ENCODE measurements around the gene SLCO2A1.

Gene SLCO2A1

GRCh38 chr3:134060561-134061385, 31.0 kb upstream of the SLCO2A1 start:
- no peak for DNase-seq

- no peak for DNase-seq
These were observed 30.2 kb upstream of the SLCO2A1 start for GRCh38 chr3:134059671-134060560.

- no peak for DNase-seq
These were observed 29.4 kb upstream of the SLCO2A1 start for GRCh38 chr3:134059035-134059601.

- DNase-seq, result no peak
These were observed 28.0 kb upstream of the SLCO2A1 start for GRCh38 chr3:134057654-134058110.

GRCh38 chr3:134057006-134057653, 27.4 kb upstream of the SLCO2A1 start:
- no peak for DNase-seq

- no peak for DNase-seq
These were observed 26.8 kb upstream of the SLCO2A1 start for GRCh38 chr3:134056464-134056891.

- no peak for DNase-seq
These were observed 25.9 kb upstream of the SLCO2A1 start for GRCh38 chr3:134055661-134056060.

- DNase-seq, result no peak
These were observed 25.2 kb upstream of the SLCO2A1 start for GRCh38 chr3:134054881-134055280.

GRCh38 chr3:134054231-134054630, 24.5 kb upstream of the SLCO2A1 start:
- no peak for DNase-seq

- DNase-seq, result no peak
These were observed 22.6 kb upstream of the SLCO2A1 start for GRCh38 chr3:134052370-134052769.

GRCh38 chr3:134049676-134050075, 20.0 kb upstream of the SLCO2A1 start:
- DNase-seq, result no peak

GRCh38 chr3:134048278-134048996, 18.7 kb upstream of the SLCO2A1 start:
- no peak for DNase-seq

- no peak for DNase-seq
These were observed 14.7 kb upstream of the SLCO2A1 start for GRCh38 chr3:134044459-134044858.

- no peak for DNase-seq
These were observed 10.3 kb upstream of the SLCO2A1 start for GRCh38 chr3:134040066-134040465.

GRCh38 chr3:134039161-134039862, 9.6 kb upstream of the SLCO2A1 start:
- DNase-seq, result no peak

GRCh38 chr3:134038716-134039115, 9.0 kb upstream of the SLCO2A1 start:
- no peak for DNase-seq

GRCh38 chr3:134038071-134038491, 8.4 kb upstream of the SLCO2A1 start:
- DNase-seq, result no peak

- DNase-seq, result no peak
These were observed 7.4 kb upstream of the SLCO2A1 start for GRCh38 chr3:134037168-134037567.

GRCh38 chr3:134036291-134036690, 6.6 kb upstream of the SLCO2A1 start:
- no peak for DNase-seq

GRCh38 chr3:134035836-134036235, 6.1 kb upstream of the SLCO2A1 start:
- DNase-seq, result no peak

- no peak for DNase-seq
These were observed 4.5 kb upstream of the SLCO2A1 start for GRCh38 chr3:134034005-134034785.
